GM18858 (cell line): ENCODE measurements around the gene TFEB.
"Not testable (repeated sequence)": the region's sequence is repeated elsewhere in the genome, so short reads cannot be mapped to it uniquely, and the experiment has no call there.

Source experiments
- ATAC-seq: cut with Tn5 transposase; IDR thresholded peaks from one replicate; pipeline ENCODE4 v1.9.1; 2021; ENCODE audit not compliant: unreplicated experiment

Gene TFEB

GRCh38 chr6:41766043-41766664, 30.7 kb upstream of the TFEB start:
- ATAC-seq = not testable (repeated sequence)

DNA sequence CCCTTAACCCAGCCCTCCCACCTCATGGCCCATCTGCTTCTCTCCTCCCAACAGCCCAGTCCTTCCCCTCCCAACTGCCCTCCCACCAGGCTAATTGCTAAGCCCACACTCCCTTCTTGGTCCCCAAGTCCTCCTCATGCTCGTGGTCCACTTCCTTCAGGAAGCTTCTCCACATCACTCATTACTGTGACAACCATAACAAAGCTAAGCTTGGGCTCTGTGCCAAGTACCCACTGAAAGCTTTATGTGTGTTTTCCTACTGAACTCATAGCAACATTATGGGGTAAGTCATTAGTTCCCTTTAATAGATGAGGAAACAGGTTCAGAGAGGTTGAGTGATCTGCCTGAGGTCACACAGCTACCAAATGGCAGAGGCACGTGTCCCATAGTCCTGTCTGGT, 28.1 kb upstream of the TFEB start:
- no peak for ATAC-seq

GRCh38 chr6:41759905-41760579, 24.6 kb upstream of the TFEB start:
- no peak for ATAC-seq

DNA sequence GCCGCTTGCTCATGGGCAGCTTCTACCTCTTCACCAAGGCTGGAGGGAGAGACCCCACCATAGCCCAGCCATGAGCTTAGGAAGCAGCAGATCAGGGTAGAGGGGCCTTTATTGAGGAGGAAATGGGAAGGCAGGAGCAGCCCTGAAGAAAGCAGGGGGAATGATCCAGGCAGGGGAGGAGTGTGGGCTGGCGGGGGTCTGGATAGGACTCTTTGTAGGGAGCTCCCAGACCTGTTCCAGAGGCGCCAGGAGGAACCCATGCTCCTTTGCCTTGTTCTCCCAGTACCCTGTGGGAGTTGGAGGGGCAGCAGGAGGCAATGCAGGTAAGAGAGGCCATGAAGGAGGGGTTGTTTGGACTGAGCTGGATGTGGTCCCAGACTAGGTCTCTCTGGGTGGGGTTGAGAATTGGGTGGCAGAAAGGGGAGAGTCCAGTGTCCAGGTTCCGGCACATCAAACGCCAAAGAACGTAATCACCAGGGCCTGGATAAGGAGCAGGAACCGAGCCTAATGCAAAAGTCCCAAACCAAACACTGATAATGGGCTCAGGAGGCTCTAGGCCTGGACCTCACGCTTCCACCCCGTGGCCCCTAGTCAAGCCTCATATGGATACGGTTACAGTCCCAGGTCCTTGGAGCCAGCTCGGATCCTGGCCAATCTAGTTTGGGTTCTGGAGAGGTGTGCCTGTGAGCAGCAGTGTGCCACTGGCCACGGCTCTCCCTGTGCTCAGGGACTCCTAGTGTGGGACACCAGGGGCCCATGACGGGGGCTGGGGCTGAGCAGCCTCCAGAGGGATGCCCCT, 23.9 kb upstream of the TFEB start:
- ATAC-seq = no peak

- ATAC-seq = no peak
Measured at GRCh38 chr6:41758641-41759035, 23.2 kb upstream of the TFEB start.

GRCh38 chr6:41757931-41758640, 22.7 kb upstream of the TFEB start:
- no peak for ATAC-seq

DNA sequence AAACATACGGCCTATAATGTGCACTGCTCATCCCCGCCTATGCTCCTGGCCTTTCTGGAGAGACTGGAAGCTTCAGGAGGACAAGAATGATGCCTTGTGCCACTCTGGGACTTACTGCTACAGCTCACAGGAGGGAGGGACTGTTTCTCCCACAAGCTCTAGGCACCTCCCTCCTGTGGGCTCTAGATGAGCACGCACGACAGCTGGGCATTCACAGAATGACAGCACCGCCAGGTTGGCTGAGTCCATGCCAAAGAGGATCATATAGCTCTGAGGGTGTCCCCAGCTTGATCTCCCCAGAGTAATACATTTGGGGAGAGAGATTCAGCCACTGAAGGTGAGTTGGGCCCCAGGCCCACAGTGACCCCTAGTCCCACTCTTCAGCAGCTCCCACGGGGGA, 21.9 kb upstream of the TFEB start:
- no peak for ATAC-seq

DNA sequence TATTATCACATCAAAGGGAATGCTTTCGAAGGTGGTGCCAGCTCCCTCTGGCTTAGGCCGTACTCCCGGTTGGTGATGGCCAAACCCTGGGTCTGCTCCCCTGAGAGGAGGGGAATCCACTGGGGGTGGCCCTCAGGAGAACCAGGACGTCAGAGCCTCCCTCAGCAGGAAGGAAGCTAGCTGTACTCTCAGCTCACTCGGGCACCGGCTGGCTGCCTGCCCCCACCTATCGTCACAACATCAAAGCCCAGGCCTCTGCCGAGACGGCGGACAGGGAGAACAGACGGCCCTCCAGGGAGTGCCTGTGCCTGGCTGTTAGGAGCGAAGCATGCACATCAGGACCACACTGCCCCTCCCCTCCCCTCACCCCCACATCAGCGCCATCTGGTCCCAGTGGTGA, 20.9 kb upstream of the TFEB start:
- ATAC-seq = no peak

- ATAC-seq = no peak
Measured at GRCh38 chr6:41755895-41756294, 20.5 kb upstream of the TFEB start.

DNA sequence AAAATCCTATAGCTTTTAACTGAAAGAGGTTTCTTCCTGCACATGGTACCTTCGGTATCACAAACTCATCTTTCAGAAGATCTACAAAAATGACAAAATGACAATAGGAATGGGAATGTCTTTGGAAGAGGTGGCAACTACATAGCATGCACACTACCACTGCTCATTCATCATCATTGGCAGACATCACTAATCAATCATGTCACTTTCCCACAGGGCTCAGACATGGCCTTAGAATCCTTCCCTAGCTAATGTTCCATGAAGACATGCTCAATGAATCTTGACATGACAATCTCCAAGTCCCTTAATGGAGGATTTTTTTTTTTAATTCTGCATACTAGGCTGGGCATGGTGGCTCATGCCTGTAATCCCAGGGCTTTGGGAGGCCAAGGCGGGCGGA, 15.0 kb upstream of the TFEB start:
- no peak for ATAC-seq

DNA sequence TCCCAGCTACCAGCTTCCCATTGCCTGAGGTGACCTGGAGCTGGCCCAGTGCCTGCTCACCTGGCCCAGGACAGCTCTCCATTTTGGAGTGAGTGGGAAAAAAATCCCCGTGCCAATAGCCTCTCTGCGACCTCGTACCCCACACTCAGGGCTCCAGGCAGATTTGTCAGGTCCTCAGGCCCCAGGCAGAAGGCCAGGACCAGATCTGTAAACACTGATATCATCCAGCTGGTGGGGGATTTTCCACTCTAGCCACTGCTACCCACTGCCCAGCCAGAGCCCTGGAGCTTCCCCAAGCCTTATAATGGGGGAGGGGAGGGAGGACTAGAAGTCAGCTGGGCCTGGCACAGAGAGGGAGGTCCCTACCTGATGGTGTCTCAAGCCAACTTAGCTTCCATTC, 13.1 kb upstream of the TFEB start:
- no peak for ATAC-seq

- no peak for ATAC-seq
Measured at GRCh38 chr6:41748102-41748477, 12.7 kb upstream of the TFEB start.

DNA sequence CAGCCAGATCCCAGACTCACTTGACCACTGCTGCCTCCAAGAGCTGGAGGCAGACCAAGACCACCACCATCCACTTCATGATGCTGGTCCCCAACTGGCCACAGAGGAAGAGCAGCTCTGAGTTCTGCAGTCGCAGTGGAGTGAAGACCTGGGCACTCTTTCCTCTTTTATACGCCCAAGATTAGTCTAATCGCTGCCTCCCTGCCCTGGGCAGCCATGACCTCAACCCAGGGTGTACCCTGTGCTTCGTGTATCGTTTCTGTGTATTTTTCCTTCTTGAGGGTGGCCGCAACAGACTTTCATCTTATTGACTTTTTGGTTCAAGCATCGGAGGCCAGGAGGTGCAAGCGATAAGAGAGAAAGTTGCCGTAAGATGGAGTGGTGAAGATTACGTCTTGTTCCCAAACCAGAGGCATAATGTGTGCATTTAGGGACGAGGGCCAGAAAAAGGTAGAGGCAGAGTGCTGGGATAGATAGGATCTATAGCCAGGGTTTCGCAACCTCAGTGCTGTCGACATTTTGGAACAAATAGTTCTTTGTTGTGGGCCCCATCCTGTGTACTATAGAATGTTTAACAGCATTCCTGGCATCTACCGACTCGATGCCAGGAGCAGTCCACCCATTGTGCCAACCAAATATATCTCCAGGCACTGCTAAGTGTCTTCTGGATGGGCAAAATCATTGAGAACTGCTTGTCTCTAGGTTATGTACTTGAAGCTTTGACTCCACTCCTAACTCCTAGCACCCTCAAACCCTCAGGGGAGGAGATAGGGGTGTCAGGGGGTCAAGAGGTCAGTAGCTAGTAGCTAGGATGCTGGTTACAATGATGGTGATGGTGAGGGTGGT, 12.1 kb upstream of the TFEB start, which contains the start of gene PGC:
TSS of gene PGC (minus strand) at position 142 of the 846 bp plus-strand sequence. CDS start at position 79, 63 bp downstream.
- ATAC-seq = no peak

GRCh38 chr6:41746107-41746506, 10.7 kb upstream of the TFEB start:
- no peak for ATAC-seq

- no peak for ATAC-seq
Measured at GRCh38 chr6:41744236-41744787, 8.9 kb upstream of the TFEB start.

- no peak for ATAC-seq
Measured at GRCh38 chr6:41743406-41744235, 8.2 kb upstream of the TFEB start.

DNA sequence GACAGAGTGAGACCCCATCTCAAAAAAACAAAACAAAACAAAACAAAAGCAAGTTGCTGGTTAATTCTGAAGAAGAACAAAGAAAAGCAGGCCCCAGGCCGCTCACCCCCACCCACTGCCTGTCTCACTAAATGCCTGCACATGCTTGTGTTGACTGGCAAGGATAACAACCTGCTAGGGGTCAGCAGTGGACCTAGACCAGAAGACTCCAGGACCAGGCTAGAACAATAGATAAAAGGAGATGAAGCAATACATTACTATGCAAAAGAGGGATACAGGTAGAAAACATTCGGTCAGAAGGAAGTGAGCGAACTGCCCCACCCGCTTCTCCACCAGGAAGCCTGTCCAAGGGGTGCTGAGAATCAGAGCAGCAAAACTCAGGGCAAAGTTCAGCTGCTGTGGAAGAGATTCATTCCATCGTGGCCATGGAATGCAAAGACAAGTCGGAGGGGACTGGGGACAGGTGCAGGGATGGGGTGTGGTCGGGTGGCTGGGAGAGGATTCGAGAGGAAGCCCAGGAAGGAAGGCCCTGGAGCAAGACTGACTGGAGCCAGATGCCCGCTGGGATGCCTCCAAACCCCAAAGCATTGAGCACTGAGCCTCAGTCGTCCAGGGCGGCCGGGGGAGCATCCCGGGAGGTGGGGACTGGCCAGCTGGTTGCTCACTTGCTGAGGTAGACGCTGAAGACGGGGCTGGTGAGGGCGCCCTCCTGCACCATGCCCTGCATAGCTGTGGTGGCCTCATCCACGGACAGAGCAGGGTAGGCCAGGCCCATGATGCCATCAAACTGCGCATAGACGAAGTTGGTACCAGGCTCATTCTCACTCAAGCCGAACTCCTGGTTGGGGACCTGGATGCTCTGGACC, 6.5 kb upstream of the TFEB start:
- ATAC-seq = no peak

GRCh38 chr6:41740366-41741162, 5.2 kb upstream of the TFEB start:
- ATAC-seq = no peak
